Uterine smooth muscle cell (primary cell): Measurements from ENCODE around the gene TENT4A. TPM values are rescaled to one million over a fixed set of nuclear protein-coding genes. Genes with fewer than 3 reads are reported as not detected.

Source experiments
- total RNA-seq: library from RNA; depleted of rRNA; stranded (reverse); fragments of >200 nt; gene quantifications from 2 replicates; pipeline ENCODE4 v1.2.3, GENCODE V29; 2014

TENT4A gene
- total RNA-seq: 12.9 and 18.0 TPM in 2 replicates

GRCh38 chr5:6713274-6714225 is at the start of gene TENT4A:
TSS of gene TENT4A (plus strand) at chr5:6713432. CDS start at chr5:6713984, 552 bp downstream.

Other genes with a start within 250 kb of the TENT4A start
- 55.5 and 65.2 TPM in 2 replicates for gene NSUN2, start 80.4 kb upstream of the TENT4A start, total RNA-seq
- 13.6 and 16.3 TPM in 2 replicates for gene SRD5A1, start 80.0 kb upstream of the TENT4A start, total RNA-seq